ENCODE results near the gene TMEM91.
"Not testable (repeated sequence)": the region's sequence is repeated elsewhere in the genome, so short reads cannot be mapped to it uniquely, and the experiment has no call there.

TMEM91 gene

DNA sequence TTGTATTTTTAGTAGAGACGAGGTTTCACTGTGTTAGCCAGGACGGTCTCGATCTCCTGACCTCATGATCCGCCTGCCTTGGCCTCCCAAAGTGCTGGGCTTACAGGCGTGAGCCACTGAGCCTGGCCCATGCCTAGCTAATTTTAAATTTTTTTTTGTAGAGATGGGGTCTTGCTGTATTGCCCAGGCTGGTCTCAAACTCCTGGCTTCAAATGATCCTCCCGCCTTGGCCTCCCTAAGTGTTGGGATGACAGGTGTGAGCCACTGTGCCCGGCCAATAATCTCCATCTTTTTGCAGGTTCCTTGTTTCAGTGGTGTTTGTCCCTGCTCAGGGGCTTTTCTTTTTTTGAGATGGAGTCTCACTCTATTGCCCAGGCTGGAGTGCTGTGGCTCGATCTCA is 5.2 kb downstream of the TMEM91 start:
- DNase-seq, result not testable (repeated sequence)

DNA sequence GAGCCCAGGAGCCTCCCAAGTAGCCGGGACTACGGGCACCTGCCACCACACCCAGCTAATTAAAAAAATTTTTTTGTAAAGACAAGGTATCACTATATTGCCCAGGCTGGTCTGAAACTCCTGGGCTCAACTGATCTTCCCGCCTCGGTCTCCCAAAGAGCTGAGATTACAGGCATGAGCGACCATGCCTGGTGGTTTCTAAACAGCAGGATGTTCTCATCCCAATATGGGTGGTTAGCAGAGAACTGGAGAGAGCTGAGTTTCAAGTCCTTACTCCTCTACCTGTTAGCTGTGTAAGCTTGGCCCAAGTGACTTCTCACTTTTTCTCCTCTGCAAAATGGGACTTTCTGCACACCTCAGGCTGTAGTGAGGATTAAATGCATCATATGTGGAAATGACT is 8.0 kb downstream of the TMEM91 start:
- DNase-seq, result no peak

DNA sequence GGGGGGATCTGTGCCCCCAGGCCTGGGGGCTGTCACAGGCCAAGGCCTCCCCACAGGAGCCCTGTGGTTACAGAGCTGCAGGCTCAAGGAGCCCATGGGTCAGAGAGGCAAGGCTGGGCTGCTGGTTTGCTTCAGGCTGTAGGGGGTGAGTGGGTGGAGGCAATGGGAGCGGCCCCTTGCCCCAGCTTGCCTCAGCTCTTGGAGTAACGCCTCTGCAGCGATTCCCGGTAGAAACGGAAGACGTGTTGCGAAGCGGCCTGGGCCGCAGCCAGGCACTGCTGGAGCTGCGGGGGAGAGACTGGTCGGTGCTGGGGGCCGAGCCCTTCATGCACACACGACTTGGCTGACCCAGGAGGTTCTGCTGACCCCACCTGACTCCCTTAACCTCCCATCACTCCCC is 10.1 kb downstream of the TMEM91 start:
- peak; percentile 27 for DNase-seq

DNA sequence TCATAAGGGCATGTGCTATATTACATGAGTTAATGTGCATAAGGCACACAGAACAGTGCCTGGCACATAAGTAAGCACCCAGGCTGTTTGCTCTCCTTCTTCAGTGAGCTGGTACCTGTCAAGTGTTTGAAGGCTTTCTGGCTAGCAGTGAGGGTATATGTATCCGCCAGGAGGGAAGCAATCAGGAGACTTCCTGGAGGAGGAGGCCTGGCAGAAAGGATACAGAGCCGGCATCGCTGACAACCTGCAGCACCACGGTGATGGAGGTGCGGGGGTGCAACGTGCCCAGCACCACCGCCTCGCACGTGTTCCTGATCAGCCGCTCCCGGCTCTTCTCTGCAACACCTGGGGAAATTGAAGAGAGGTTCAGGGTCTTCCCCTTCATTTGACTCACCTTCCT is 15.3 kb downstream of the TMEM91 start:
- no peak for DNase-seq

DNA sequence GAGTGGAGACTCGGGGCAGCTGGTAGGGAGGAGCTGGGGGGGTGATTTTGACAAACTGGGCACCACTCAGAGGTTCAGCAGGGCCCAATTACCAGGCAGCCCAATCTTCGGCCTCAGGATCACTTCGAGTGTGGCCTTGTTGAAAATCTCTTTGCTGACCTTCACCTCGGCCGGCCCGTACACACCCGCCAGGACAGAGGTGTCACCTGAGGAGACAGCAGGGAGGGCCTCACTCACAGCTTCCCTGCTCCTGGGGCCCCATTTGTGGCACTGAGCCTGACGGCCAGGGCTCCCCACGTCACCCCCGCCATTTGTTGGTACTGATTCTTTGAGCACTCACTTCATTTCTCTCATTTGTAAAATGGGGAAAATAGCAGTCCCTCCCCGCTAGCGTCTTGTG is 16.4 kb downstream of the TMEM91 start:
- DNase-seq, result no peak

DNA sequence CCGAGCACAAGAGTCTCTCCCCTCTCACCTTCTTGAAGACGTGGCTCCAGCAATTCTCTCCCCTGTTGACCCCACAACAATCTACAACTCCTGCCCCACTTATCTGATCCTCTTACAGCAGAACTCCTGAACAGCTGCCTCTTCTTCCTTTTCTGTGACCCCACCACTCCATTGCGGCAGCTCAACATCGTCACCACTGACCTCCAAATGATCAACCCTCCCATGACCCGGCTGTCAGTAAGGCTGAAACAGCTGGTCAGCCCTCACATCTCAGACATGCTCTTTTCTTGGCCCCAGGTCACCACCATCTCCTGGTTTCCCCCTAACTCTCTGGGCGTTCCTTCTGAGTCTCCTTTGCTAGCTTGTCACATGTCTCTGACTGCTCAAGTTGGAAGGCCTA is 19.0 kb downstream of the TMEM91 start:
- DNase-seq, result peak; percentile 16

DNA sequence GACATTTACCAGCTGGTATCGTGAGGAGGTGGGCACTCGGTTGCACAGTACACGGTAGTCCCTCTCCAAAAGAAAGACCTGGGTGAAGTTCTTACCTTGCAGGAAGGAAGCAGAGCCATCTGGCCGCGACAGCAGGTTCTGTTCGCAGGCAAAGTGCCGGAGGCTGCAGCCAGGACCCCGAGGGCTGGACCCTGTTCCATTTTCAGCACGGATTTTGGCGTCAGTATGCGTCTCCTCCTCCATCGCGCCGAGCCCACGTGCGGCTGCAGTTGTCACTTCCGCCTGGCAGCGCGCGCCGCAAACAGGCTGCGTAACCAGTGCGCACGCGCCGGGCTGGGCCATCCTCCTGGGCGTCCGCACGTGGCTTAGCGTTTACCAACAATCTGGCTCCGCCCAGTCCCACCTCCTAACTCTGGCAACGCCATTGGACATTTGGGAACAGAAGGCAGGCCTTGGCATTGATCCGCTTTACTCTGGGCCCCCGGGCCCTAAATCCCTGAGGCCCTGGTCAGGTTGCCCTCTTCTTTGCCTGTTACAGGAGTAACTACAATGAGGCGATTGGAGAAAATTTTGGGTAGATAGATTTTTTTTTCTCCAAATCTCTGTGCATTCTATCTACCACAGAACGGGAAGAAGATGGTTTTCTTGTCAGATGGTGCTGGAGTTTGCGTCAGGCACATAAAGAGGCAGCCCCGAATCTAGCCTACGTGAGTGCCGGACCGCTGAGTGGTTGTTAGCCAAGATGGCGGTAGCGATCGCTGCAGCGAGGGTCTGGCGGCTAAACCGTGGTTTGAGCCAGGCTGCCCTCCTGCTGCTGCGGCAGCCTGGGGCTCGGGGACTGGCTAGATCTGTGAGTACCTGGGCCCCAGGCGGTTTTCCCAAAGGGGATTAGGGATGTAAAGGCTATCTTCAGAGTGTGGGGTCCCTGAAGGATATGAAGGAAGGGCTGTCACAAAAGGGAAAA is 21.0 kb downstream of the TMEM91 start, which contains the start of the genes BCKDHA and EXOSC5:
BCKDHA (plus strand) TSS at position 733 of the 964 bp plus-strand sequence; CDS start at position 743, 10 bp downstream.
EXOSC5 (minus strand) TSS at position 274 of the 964 bp plus-strand sequence; CDS start at position 243, 31 bp downstream.
- DNase-seq, result peak; percentile 100

DNA sequence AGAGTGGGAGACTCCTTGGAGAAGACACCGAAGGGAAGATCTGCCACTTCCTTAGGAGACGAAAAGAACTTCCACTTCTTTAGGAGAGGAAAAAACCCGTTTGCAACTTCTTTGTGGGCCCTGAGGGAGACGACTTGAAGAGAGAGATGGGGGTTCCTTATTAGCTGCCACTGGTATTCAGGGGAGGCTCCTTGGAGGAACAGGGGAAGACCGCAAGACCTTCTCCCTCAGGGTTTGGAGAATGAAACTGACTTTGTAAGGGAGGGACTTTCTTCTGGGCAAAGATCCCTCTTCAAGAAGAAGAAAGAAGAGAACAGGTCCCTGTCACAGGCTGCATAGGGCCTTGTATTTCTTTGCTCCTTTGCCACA is 21.7 kb downstream of the TMEM91 start:
- DNase-seq, result peak; percentile 39

DNA sequence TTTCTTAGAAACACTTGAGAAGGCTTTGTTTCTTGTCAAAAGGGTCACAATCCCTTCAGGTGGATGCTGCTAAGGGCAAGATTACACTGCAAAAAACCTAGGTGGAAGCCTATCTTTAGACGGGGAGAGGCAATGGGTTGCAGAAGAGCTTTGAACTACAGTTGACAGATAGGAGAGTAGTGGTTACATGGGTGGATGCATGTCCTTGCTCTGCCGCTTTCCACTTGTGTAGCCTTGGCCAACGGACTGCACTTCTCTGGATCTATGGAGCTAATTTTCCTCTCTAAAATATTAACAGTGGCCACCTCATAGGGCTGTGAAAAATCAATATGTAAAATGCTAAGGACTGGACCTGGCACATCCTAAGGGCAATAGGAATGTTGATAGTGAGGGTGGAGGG is 22.3 kb downstream of the TMEM91 start:
- DNase-seq, result no peak

DNA sequence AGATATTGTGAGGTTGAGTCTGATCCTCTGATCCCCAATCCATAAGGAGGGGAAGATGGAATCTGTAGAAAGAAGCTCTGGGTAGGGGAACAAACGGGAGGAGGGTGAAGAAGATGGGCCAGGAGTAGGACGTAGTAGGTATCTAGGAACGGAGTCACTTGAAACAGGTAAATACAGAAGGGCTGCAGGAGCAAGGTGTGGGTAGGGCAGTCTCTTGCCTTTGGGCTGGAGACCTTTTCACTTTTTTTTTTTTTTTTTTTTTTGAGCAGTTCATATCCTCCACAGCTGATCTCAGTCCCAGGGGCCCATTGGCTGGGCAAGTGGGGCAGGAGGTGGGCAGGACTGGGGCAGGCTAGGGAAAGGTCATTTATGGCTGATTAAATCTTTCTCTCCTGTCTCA is 22.8 kb downstream of the TMEM91 start:
- no peak for DNase-seq

DNA sequence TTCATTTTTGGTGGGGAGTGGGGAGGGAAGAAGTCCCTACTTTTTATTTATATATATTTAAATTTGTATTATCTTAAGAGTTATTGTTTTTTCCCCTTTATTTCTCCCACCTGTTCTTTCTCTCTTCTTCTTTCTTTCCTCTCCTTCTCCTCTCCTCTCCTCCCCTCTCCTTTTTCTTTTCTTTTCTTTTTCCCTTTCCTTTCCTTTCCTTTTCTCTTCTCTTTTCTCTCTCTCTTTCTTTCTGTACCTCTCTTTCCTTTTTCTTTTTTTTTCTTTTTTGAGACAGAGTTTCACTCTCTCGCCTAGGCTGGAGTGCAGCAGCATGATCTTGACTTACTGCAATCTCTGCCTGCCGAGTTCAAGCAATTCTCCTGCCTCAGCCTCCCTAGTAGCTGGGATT is 23.2 kb downstream of the TMEM91 start:
- no peak for DNase-seq

DNA sequence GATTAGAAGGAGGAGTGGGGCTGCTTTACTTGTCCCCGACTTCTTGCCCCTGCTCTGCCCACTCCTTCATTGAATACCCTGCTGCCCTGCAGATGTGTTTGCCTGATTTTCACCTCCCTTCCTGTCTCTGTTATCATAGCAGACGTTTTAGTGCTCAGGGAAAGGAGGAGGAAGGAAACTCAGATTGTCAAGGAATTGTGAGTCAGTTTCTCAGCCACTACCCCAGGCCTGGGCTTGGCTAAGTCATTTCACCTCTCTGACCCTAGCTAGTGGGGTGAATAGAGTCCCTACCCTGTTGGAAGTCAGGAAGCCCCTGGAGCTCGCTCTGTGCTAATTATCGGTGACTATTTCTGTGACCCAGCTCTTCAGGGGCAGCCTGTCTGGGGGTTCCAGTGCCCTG is 25.1 kb downstream of the TMEM91 start:
- DNase-seq, result no peak

DNA sequence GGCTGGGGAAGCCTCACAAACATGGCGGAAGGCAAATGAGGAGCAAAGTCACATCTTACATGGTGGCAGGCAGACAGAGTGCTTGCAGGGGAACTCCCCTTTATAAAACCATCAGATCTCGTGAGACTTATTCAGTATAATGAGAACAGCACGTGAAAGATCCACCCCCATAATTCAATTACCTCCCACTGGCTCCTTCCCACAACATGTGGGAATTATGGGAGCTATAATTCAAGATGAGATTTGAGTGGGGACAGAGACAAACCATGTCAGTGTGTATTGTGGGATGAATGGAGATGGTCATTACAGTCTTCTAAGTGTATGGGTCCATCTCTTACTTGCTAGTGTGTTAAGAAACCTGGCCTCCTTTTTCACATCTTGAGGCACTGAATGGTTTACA is 25.7 kb downstream of the TMEM91 start:
- DNase-seq, result no peak

DNA sequence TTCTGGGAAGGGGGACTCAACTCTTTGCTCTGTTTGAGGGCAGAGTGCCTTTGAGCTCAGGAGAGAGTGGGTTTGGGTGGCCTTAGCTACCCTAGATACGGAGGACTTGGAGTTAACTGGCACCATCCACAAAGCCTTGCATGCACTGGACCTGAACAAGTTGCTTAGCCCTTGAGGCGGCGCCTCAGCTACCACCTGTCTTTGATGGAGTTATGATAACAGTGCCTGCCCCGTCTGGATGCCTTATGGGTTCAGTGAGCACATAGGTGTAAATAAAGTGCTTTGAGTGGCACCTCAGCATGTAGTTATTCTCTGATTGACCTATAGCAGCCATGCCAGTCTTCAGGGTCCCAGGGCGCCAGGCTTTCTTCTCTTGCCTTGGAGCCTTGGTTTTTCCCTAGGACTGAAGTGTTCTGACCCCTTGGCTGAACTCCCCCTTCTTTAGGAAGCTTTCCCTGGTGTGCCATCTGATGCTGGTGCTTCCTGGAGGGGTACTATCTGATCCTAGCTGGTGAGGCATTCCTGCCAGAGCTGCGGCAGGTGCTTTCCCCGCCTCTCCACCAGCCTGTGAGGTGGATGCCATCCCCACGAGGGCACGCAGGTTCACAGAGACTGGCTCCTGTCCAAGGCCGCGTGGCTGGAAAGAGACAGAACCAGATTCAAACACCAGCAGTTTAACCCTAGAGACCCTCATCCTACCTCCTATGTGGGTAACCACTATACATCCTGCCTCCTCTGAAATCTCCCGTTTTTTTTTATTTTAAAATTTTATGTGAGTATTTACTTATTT is 27.0 kb downstream of the TMEM91 start:
- no peak for DNase-seq

DNA sequence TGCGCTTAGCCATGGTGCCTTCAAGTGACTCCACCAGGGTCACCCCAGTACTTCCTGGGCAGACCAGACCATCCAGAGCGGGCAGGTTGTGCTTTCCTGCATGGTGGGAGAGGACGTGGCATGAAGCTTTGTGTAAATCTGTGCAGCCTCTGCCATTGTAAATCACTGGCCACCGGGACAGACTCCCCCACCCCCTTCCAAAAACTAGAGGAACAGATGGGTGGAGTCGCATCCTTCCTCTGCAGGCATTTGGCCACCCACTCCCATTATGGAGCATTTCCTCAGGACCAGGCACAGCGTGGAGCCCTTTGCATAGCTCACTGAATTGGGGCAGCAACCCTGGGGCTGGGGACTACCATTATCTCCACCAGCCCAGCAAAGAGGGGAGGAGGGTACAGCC is 29.4 kb downstream of the TMEM91 start:
- DNase-seq, result no peak

DNA sequence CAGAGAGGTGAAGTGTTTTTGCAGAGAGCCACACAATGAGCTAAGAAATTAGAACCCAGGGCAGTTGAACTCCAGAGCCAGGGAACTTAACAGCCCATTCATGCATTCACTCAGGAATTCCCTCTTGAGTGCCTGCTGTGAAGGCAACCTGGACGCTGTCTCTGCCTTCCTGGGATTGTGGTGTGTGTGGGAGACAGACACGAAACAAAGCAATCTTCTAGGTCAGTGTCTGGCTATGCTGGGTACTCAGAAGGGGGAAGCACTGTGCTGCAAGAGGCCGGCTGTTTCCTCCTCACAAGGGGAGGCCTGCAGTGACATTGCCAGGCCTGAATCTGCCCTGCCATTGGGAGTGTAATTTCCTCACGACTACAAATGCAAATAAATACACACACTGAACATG is 30.9 kb downstream of the TMEM91 start:
- DNase-seq, result peak; percentile 77

DNA sequence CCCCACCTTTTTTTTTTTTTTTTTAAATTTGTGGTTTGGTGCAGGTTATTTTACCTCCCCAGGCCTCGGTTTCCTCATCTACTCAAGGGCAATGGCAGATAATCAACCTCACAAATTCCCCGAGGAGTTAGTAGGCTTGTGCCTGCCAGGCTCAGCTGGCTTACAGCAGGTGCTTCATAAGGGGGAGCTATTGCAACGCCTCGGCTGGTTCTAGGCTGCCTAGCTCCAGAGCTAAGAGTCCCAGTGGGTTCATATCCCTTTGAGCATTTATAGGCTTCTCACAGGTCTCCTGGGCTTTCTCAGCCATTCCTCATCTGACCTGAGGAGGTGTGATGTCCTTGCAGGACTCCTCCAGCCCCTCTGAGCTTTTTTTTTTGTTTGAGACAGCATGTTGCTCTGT is 31.9 kb downstream of the TMEM91 start:
- DNase-seq, result no peak

DNA sequence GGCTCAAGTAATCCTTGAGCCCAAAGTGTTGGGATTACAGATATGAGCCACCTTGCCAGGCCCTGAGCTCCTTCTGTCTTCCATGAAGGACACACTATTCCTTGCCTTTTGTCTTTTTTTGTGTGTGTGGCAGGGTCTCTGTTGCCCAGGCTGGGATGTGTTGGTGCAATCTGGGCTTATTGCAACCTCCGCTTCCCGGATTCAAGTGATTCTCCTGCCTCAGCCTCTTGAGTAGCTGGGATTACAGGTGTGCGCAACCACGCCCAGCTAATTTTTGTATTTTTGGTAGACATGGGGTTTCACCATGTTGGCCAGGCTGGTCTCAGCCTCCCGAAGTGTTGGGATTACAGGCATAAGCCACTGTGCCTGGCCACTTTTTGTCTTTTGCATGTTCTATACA is 32.5 kb downstream of the TMEM91 start:
- DNase-seq, result not testable (repeated sequence)

DNA sequence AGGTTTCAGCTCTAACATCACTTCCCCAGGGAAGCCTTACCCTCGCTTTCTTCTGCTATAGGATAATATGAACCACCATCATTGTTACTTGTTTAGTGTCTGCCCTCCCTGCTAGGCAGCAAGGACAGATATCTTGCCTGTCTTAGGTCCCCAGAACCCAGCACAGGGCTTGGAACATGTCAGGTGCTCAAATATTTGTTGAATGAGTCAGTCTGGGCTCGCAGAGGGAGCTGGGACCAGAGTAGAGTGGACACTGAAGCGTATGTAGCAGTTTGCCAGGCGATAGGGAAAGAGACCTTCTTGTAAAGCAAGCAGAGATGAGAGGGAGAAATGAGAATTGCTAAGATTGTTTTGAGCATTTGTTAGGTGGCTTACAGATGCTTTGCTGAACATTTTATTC is 33.0 kb downstream of the TMEM91 start:
- DNase-seq, result no peak

DNA sequence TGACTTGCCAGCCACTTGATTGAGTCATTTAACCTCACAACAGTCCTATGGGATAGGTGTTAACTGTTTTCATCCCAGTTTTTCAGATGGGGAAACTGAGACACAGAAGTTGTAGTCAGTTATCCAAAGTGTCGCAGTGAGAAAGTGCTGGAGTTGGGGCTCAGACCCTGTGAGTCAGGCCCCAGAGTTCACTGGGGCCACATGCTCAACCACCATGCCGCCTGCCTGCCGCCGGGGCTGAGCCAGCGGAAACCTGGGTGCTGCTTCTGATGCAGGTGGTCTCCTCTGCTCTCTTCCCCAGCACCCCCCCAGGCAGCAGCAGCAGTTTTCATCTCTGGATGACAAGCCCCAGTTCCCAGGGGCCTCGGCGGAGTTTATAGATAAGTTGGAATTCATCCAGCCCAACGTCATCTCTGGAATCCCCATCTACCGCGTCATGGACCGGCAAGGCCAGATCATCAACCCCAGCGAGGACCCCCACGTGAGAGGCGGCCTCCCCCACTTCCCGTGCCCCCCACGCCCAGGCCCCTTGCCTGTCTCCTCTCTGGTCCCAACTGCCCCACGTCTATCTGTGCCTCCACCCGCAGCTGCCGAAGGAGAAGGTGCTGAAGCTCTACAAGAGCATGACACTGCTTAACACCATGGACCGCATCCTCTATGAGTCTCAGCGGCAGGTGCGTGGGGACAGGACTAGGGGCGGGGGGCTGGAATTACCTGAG is 34.2 kb downstream of the TMEM91 start:
- DNase-seq, result no peak

DNA sequence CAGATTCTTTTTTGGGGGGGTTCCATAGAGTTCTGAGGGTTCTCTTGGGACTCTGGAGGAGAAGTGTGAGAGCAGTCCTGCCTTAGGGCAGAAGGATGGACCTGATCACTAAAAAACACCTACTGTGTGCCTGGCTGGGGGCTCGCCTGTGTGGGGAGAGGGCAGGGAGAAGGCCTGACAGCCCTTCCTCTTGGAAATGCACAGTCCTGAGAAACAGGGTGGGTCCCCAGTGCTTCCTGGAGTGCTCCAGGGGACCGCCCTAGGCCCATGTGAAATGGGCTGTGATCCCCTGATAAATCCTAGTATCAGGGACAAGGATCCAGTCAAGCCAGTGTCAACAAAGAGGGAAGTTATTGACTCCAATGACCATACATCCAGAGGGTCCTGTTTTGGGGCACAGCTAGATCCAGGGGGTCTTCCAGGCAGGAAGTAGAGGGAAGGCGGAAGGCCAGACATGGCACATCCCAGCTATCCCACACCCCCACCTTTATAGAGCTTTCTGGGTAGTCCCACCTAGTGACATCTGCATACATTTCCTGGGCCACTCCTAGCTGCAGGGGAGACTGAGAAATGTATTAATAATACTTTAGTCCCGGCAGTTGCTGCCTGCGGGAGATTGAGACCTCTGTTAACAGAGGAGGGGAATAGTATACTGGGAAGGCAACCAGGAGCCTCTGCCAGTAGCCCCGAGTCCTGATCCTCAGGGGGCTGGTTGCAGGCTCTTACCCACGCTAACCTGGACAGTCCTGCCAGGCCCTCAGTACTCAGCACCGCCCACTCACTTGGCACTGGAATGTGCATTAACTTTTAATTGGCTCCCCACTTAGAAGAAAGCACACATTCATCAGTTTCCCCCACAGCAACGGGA is 35.0 kb downstream of the TMEM91 start:
- no peak for DNase-seq

DNA sequence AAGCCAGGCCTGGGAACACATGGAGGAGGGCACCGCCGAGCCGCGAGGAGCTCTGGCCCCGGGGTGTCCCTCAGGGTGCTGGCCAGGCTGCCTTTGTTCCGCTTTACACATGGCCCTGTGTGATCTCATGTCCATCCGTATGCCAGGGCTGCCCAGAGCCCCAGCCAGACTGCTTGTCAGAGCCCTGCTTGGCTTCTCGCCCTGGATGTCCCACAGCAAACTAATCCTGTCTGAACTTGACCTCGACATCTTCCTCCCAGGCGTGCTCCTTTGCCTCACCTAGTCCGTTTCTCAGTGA is 35.6 kb downstream of the TMEM91 start:
- no peak for DNase-seq

All from inflammatory macrophage treated with lipopolysaccharide for 4 hours (primary cell).